GM19023 (cell line): ENCODE results near the gene NIPSNAP3A.

Source experiments
- ATAC-seq: cut with Tn5 transposase; IDR thresholded peaks from one replicate; pipeline ENCODE4 v1.9.1; 2021; ENCODE audit warnings: mild to moderate bottlenecking, moderate library complexity; ENCODE audit not compliant: unreplicated experiment

The NIPSNAP3A gene

DNA sequence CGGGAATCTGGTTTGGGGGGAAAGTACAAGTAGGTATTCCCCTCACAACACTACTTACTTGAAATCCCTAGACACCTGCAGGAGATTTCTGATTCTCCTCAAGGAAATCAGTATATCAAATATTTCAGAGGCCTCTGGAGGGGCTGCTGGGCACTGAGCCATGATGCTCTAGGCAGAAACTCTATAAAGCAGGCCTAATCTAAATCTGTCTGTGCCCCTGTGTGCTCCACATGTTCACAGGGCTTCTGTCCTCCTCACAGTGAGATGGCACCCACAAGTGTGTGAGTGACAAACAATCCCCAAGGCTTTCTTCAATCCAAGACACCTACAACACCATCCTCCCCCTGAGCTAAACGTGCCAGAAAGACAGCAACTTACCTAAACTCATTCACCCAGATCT is 55.4 kb downstream of the NIPSNAP3A start:
- ATAC-seq, result no peak

DNA sequence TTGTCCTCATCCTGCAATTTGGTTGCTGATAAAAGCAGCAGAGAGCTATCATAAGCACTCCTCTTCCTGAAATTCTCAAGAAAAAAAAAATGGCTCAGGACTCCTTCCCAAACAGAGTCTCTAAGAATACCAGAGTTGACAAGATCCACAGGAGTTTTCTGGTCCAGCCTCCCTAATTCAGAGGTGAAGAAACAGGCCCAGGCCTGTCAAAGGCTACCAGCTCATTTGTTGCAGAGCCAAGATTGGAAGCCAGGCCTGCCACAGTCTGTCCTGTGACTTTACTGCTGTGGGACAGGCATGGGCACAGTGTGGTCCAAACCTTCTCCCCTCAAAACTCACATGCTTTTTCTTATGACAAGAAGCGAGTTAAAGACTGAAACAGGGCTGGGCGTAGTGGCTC is 58.0 kb downstream of the NIPSNAP3A start:
- no peak for ATAC-seq

DNA sequence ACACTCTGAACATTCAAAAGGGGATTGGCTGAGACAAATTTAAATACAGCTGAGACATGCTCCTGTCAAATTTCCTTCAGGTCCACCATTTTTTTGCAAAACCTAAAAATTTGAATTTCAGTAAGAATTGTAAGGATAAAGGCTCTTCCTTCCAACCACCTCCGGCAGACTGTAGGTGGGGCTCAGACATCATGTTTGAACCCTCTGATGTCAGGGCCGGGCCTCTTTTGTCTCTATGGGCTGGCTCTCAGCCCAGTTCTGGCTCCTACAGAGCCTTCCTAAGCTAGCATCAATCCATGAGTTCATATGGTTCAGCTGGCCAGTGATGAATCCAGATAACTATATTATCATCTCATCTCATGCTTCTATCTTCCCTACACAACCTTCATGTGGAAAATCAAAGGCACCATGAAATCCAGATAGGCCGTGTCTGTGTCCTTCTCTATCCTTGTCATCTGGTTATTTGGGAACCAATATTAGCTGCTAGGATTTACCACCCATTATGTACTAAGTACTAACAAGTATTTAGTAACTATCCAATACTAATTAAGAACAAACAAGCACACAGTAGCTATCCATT is 60.6 kb downstream of the NIPSNAP3A start:
- no peak for ATAC-seq
